Stimulated activated CD4-positive, alpha-beta T cell treated with anti-CD3 and anti-CD28 coated beads, Interleukin-12 subunit alpha, Interleukin-12 subunit beta, amount 100 ng/mL, for 4 hours (primary cell): ENCODE results near the gene CMTR1.

Experiments used
- DNase-seq: peaks from one replicate; pipeline ENCODE4 v3.0.0-alpha.2; 2020

CMTR1 gene

GRCh38 chr6:37514321-37514771 is 81.3 kb downstream of the CMTR1 start:
- DNase-seq = no peak

GRCh38 chr6:37514837-37515236 is 81.8 kb downstream of the CMTR1 start:
- no peak for DNase-seq

DNA sequence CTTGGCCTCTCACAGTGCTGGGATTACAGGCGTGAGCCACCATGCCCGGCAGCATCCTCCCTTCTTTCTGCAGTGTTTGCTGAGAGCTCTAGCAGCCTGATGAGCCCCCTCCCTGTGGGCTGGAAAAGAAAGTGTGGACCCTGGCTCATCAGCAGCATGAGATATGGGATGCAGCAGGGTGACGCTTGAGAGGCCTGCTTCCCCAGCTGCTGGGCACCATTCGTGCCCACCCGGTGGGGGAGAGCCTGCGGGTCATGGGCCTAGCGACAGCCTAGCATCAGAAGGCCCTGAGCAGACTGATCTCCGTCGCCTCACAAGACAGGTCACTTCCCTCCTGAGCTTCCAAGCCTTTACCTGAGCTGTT is 82.7 kb downstream of the CMTR1 start:
- DNase-seq = no peak

- DNase-seq = peak; percentile 82
Observed at GRCh38 chr6:37516076-37516919, 83.3 kb downstream of the CMTR1 start.

DNA sequence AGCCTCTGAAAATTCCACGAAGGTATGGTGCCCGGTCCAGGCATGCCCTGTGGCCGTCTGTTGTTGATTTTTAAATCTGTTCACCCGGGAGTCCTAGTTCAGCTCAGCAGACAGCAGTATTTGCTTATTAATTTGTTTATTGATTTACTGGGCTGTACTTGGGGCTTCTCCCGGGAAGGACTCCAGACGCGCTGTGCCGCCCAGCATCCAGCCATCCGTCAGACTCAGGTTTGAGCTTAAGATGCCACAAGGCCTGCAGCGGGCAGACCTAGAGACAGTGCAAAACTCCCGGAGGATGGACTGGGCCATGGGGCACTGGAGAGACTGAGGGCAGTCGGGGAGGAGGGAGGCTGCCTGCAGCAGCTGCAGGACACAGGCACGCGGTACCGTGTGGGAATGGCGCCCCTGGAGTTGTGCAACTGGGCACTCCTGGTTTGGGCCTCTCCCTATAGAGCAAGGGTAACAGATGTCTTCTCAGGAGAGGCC is 83.9 kb downstream of the CMTR1 start:
- DNase-seq = no peak

- peak; percentile 51 for DNase-seq
Observed at GRCh38 chr6:37517411-37517812, 84.4 kb downstream of the CMTR1 start.

- DNase-seq = no peak
Observed at GRCh38 chr6:37518116-37518515, 85.1 kb downstream of the CMTR1 start.

GRCh38 chr6:37519461-37519860 is 86.4 kb downstream of the CMTR1 start:
- DNase-seq = no peak

- DNase-seq = no peak
Observed at GRCh38 chr6:37520926-37521325, 87.9 kb downstream of the CMTR1 start.

DNA sequence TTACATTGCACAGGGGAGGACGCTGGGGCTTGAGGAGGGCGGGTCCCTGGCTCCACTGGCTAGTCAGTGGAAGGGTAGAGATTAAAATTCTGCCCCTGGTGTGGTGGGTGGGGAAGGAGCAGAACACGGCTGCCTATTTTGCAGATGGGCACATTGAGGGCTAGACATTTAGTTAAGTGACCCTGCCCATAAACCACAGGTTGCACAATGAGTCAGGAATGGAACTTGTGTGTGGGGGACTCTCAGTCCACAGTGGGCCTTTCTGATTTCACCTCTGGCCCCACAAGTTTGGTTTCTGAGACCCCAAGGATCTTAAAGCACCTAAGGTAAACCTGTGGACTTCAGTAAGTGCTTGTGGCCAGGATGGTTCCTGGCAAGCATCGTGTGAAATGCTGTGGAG is 88.7 kb downstream of the CMTR1 start:
- no peak for DNase-seq

DNA sequence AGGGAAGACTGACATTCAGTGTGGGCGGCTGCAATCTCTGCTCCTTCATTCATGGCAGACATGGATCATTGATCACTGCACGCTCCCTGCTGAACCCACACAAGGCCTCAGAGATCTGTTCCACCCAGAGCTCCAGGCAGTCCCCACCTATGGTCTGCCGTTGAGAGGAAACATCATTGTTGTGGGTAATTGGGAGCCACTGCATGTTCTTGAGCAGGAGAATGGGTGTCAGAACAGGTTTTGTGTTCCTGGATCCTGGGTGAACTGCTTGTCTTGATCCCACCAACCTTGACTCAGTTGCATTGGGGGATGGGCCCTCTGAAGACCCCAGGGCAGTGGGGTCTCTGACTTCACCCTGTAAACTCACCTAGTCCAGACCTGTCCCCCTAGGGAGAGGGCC is 89.8 kb downstream of the CMTR1 start:
- DNase-seq = no peak

DNA sequence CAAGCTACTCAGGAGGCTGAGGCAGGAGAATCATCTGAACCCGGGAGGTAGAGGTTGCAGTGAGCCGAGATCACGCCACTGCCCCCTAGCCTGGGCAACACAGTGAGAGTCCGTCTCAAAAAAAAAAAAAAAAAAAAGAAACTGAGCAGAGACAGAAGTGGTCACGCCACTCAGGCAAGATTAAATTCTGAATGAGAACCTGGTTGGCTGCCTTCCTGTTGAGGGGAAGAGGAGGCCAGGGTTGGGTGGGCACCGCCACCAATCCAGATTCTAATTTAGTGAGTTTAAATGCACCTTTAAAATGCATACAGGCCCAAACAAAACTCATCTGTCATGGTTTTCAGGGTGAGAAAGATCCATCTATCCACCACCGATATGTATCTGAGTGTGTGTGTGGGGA is 90.4 kb downstream of the CMTR1 start:
- DNase-seq = no peak

DNA sequence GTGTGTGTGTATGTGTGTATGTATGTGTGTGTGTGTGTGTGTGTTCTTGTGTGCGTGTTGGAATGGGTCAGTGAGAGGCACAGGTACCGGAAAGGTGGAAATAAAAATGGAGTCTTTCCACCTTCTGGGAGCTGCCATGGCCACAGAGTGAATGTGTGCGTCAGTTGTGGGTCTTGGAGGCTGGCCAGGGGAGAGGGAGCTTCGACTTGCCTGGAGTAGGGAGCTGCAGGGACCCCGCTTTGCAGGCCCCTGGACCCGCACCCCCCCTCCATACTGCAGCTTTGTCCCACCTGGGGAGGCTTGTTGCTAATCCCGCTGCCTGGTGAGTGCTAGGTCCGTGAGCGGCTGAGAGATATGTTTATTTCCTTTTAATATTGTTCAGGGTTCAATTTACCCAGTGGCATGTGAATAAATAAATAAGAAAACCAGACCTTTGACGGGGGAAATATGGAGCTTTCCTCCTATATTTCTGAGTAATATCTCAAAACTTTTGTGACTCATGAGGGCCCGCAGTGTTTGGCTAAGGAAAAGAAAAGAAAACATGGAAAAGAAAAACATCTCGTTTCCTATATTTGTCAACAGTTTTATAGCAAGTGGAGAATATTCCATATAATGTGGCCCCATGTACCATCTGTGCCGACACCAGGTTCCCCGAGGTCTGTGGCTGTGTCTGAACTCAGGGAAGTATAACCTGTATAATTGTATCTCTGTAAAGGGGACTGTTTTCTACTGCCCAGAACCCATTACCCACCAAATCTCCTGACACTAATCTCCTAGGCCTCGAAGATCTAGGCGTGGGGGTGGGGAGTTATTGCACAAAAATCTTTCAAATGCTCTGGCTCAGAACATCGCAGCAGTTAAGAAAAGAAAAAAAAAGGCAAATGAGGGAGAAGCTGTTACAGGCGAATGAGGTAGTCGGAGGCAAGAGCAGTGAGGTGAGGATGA is 91.3 kb downstream of the CMTR1 start:
- no peak for DNase-seq

GRCh38 chr6:37524970-37525318 is 91.9 kb downstream of the CMTR1 start:
- DNase-seq = no peak

DNA sequence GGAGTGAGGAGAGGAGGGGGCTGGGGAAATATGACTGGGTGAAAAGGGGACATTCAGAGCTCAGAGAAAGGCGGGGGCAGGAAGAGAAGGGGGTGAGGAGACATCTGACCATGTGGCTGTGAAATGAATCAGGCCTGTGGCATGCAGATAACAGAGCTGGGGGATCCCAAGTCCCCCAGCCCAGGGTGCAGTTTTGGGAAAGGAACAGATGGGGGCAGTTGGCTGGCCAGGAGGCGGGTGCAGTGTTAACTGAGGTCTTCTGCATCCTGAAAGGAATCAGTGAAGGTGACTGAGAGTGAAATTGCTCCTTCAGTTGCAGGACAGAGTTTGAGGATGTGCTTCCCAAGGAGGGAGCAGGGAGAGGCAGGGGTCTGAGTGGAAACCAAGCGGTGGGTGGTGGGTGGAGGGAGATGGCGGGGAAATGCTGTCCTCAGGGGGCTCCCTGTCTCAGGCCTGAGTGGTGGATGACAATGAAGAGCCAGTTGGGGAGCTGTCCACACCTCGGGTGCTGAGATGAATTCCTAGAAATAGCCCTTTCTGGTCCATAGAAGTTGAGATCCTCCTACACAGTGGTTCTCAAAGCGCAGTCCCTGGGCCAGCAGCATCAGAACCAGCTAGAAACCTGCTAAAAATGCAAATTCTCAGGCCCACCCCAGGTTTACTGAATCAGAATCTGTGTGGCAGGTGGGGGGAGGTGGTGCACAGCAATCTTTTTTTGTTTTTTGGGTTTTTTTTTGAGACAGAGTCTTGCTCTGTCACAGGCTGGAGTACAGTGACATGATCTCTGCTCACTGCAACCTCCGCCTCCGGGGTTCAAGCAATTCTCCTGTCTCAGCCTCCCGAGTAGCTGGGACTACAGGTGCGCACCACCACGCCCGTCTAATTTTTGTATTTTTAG is 92.7 kb downstream of the CMTR1 start:
- DNase-seq = no peak

DNA sequence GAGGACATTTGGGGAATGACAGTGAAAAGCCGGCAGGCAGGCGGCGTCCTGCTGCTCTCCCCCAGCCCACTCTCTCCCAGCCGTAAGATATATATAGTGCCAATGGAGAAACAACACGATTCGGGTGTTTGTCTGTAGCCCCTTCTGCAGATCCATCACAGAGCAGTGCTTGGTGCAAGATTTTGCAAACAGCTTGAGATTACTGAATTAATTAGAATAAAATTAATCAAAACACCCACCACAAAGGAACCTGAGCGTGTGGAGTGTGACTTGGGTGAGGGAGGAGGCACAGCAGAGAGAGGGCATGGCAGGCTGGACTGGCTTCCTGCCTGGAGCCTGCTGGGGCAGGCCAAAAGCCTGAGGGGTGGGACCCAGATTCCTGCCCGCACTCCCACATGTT is 95.5 kb downstream of the CMTR1 start:
- no peak for DNase-seq

- DNase-seq = no peak
Observed at GRCh38 chr6:37530297-37530696, 97.3 kb downstream of the CMTR1 start.

DNA sequence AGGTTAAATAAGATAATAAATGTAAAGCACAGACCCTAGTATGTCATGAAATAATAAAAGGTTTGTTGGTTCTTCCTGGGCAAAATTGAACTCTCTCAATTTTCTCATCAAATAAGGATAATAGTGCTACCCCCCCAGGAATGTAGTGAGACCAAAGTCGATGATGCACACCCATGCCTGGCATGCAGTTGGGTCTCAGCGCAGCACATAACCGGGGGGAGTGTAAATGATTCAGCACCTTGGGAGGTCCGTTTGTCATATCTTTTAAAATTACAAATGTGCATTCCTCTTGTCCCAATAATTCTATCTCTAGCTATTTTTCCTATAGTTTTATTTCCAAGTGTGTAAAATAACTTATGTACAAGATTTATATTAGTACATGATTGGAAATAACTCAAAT is 98.0 kb downstream of the CMTR1 start:
- DNase-seq = no peak
